GM19372 (cell line): ENCODE results near the gene CD79B.
"Not testable (repeated sequence)": the region's sequence is repeated elsewhere in the genome, so short reads cannot be mapped to it uniquely, and the experiment has no call there.

Experiments used
- ATAC-seq: cut with Tn5 transposase; IDR thresholded peaks from one replicate; pipeline ENCODE4 v1.9.1; 2021; ENCODE audit warnings: mild to moderate bottlenecking, low read depth, moderate library complexity; ENCODE audit not compliant: unreplicated experiment

CD79B gene

GRCh38 chr17:63916566-63917185, 15.5 kb downstream of the CD79B start:
- ATAC-seq, result no peak

GRCh38 chr17:63915753-63916152, 16.4 kb downstream of the CD79B start:
- not testable (repeated sequence) for ATAC-seq

- no peak for ATAC-seq
Observed at GRCh38 chr17:63914471-63914870, 17.7 kb downstream of the CD79B start.

DNA sequence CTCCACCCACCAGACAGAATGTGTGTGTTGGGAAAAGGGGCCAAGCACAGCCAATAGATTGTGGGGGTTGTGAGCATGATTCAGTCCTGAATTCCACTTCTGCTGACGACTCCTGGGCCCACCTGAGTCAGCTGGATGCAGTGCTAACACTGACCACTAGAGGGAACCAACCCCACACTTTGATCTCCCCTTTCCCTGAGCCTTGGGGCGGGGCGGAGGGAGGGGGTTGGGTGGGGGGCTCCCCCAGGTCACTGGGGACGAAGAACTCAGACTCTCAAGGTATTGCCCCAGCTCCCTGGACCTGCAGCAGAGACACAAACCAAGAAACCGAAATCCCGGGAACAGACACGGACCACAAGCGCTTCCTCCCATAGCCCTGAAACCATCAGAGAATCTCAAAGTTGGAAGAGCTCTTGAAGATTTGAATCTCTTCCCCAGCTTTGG, 20.5 kb downstream of the CD79B start:
- no peak for ATAC-seq

DNA sequence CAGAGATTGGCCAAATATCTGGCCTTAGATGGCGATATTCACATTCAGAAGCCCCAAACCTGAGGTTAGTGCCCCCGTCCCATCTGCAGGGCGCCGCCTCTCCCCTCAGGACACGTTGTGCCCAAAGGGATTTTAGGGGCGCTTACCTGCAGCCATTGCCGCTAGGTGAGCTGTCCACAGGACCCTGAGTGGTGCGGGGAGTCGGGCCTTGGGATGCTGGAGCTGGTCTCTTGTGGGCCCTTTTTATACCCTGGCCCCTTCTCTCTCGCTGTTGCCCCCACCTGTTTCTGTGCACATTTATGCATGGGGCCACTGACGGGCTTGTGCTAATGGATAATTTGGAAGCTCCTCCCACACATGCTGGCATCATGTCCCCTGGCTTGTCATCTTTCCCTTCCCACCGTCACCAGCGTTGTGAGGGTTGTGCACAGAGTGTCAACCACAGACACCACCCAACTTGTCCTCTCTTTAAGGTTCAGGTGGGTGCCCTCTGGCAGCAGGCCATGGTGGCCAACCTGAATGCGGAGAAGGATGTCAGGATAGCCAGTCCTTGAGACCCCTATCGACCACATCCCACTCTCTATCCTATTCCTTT, 21.0 kb downstream of the CD79B start, which contains the start of gene CSHL1:
Gene CSHL1 (minus strand): TSS at position 218 of the 595 bp plus-strand sequence. CDS start 62 bp downstream, at position 156.
- no peak for ATAC-seq

DNA sequence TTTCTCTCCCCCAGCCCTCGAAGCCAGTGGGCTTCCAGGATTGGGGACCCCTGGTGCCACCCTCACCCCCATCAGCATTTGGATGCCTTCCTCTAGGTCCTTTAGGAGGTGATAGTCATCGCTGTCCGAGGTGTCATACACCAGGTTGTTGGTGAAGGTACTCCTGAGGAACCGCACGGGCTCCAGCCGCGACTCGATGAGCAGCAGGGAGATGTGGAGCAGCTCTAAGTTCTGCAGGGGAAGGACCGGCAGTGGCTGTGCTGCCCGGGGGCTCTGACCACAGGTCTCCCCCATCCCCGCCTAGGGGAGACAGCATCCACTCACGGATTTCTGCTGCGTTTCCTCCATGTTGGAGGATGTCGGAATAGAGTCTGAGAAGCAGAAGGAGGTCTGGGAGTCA, 22.0 kb downstream of the CD79B start:
- no peak for ATAC-seq

GRCh38 chr17:63909586-63909985, 22.5 kb downstream of the CD79B start:
- ATAC-seq, result not testable (repeated sequence)

GRCh38 chr17:63907161-63907778, 24.9 kb downstream of the CD79B start:
- ATAC-seq, result not testable (repeated sequence)

GRCh38 chr17:63904796-63905195, 27.3 kb downstream of the CD79B start:
- ATAC-seq, result not testable (repeated sequence)

DNA sequence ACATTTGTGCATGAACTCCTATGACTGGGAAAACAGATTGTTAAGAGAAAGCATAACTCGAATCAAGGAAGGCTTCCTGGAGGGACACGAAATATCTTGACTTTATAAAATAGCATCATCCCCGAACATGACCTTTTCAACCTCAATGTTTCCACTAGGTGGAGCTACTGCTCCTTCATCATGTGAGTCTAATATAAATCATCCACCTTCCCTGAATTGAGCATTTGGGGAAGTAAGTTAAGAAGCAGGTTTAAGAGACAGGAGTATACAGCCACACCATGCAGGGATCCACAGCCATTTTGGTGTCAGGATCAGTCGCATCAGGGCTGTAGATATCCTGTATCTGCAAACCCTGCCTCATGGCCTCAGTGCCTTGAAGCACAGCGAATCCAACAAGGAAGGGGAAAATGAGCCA, 28.3 kb downstream of the CD79B start:
- ATAC-seq, result not testable (repeated sequence)

GRCh38 chr17:63901971-63902370, 30.2 kb downstream of the CD79B start:
- ATAC-seq, result not testable (repeated sequence)

GRCh38 chr17:63898899-63899798, 33.0 kb downstream of the CD79B start:
- ATAC-seq, result not testable (repeated sequence)

DNA sequence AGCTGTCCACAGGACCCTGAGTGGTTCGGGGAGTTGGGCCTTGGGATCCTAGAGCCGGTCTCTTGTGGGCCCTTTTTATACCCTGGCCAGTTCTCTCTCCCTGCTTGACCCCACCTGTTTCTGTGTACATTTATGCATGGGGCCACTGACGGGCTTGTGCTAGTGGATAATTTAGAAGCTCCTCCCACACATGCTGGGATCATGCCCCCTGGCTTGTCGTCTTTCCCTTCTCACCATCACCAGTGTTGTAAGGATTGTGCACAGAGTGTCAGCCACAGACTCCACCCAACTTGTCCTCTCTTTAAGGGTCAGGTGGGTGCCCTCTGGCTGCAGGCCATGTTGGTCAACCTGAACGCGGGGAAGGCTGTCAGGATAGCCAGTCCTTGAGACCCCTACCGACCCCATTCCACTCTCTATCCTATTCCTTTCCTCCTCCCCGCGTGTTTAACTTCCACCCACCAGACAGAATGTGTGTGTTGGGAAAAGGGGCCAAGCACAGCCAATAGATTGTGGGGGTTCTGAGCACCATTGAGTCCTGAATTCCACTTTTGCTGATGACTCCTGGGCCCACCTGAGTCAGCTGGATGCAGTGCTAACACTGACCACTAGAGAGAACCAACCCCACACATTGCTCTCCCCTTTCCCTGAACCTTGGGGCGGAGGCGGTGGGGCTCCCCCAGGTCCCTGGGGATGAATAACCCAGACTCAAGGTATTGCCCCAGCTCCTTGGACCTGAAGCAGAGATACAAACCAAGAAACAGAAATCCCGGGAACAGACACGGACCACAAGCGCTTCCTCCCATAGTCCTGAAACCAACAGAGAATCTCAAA, 35.4 kb downstream of the CD79B start, which contains the start of gene CSH1:
Gene CSH1 (minus strand): TSS at position 51 of the 831 bp plus-strand sequence. CDS start 63 bp downstream, outside the sequence.
- ATAC-seq, result not testable (repeated sequence)

GRCh38 chr17:63894821-63895220, 37.3 kb downstream of the CD79B start:
- ATAC-seq, result not testable (repeated sequence)

DNA sequence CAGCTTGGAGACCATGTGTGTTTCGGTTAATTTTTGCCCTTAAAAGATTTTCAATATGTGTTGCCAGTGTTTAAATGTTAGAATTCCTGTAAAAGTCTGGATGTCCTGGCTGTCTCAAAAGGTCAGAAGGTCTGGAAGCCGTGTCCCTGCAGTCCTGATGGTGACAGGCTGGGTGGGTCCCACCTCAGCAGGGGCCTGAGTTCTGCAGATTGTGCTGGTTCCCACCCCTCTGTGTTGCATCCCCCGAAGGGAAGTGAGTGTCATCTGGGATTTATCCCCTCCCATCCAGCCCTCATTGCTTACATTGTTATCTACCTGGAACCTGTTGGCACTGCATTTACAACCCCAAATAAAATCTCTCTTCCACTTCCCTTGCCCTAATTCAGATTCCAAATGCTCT, 38.1 kb downstream of the CD79B start:
- not testable (repeated sequence) for ATAC-seq

DNA sequence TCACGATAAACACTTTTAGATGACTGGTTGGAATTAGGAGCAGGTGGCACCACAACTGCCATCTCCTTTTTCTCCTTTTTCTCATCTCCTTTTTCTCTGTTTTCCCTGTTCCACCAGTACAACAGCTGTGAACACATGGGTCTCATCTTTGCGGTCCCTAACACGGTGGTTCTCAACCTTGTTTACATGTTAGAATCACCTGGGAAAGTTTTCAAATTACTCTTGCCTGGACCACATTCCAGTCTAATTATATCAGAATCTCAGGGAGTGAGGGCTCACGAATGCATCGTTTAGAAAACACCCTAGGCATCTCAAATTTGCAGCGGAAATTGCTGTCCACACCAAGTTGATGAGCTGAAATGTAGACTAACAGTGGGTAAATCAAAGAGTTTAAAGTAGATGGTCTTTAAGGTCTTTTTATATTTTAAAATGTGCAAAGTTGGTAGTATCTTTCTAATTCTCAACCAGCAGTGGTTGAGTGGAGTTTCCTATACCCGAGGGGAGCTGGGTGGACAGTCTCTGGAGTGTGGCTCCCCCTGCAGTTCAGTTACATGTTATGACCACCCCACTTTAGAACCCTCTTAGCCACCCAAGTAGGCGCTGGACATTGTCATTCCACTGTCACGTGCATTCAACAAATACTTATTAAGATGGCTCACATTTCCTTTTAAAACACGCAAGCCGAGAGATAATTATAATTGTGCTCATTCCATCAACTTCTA, 39.7 kb downstream of the CD79B start:
- ATAC-seq, result not testable (repeated sequence)

DNA sequence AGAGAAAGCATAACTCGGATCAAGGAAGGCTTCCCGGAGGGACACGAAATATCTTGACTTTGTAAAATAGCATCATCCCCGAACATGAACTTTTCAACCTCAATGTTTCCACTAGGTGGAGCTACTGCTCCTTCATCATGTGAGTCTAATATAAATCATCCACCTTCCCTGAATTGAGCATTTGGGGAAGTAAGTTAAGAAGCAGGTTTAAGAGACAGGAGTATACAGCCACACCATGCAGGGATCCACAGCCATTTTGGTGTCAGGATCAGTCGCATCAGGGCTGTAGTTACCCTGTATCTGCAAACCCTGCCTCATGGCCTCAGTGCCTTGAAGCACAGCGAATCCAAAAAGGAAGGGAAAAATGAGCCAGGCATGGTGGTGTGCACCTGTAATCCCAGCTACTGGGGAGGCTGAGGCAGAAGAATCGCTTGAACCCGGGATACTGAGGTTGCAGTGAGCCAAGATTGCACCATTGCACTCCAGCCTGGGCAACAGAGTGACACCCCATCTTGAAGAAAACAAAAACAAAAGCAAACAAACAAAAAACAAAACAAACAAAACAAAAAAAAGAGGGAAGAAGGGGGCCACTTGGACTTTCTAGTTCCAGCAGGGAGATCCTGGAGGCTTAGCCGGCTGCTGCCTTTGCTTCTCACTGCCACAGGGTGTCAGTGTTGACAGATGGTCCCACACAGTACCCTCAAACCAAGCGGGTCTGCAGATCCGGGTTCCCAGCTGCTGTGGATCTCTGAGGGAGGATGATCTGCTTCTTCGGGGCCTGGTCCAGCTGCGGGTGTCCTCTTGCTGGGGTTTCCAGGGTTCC, 42.9 kb downstream of the CD79B start:
- ATAC-seq, result not testable (repeated sequence)

GRCh38 chr17:63885119-63885518, 47.0 kb downstream of the CD79B start:
- ATAC-seq, result not testable (repeated sequence)
